ENCODE results near the gene RUVBL2.
"Not testable (repeated sequence)": the region's sequence is repeated elsewhere in the genome, so short reads cannot be mapped to it uniquely, and the experiment has no call there.

The RUVBL2 gene

GRCh38 chr19:49049834-49050233, 56.1 kb downstream of the RUVBL2 start:
- DNase-seq (ENCODE audit: low read depth in 2 of 2), result not testable (repeated sequence)

GRCh38 chr19:49050376-49051033, 56.8 kb downstream of the RUVBL2 start:
- DNase-seq (ENCODE audit: low read depth in 2 of 2), result not testable (repeated sequence)

- no peak for DNase-seq (ENCODE audit: low read depth in 2 of 2)
Observed at GRCh38 chr19:49056101-49056901, 62.6 kb downstream of the RUVBL2 start.

- DNase-seq (ENCODE audit: low read depth in 2 of 2), result not testable (repeated sequence)
Observed at GRCh38 chr19:49056902-49057596, 63.4 kb downstream of the RUVBL2 start.

GRCh38 chr19:49057636-49058234, 64.0 kb downstream of the RUVBL2 start, which contains the start of gene CGB7:
TSS of gene CGB7 (minus strand) at chr19:49057749. CDS start at chr19:49055375, 2,374 bp downstream.
- no peak for DNase-seq (ENCODE audit: low read depth in 2 of 2)

GRCh38 chr19:49058562-49058961, 64.9 kb downstream of the RUVBL2 start:
- DNase-seq (ENCODE audit: low read depth in 2 of 2), result no peak

- no peak for DNase-seq (ENCODE audit: low read depth in 2 of 2)
Observed at GRCh38 chr19:49059053-49059452, 65.4 kb downstream of the RUVBL2 start.

GRCh38 chr19:49061000-49061399, 67.3 kb downstream of the RUVBL2 start:
- DNase-seq (ENCODE audit: low read depth in 2 of 2), result no peak

- DNase-seq (ENCODE audit: low read depth in 2 of 2), result no peak
Observed at GRCh38 chr19:49061445-49061844, 67.8 kb downstream of the RUVBL2 start.

- no peak for DNase-seq (ENCODE audit: low read depth in 2 of 2)
Observed at GRCh38 chr19:49064029-49064629, 70.4 kb downstream of the RUVBL2 start.

GRCh38 chr19:49064768-49065611, 71.3 kb downstream of the RUVBL2 start, which contains the start of gene NTF4:
TSS of gene NTF4 (minus strand) at chr19:49064818. CDS start at chr19:49061997, 2,821 bp downstream.
- DNase-seq (ENCODE audit: low read depth in 2 of 2), result no peak
